Small intestine (tissue), 7 donors: Measurements from ENCODE around the gene RIMBP2. TPM values are rescaled to one million over a fixed set of nuclear protein-coding genes. Genes with fewer than 3 reads are reported as not detected.

Experiments
- DNase-seq, 2 donors: peaks; one replicate each; pipeline versions ENCODE4 v3.0.0 to v3.0.0-alpha.2; 2013
- FAIRE-seq: peaks from 2 replicates; lab custom pipeline; 2012; peaks lifted over from hg19 to GRCh38; lab: Jason Lieb, UNC
- H3K27ac ChIP-seq, 3 donors: one replicate each; pipeline ENCODE4 v1.5.1; 2013; ENCODE audit warnings: low read length in 2 of 3, mild to moderate bottlenecking in 2 of 3, control low read depth in 1 of 3, inconsistent platforms in 1 of 3, low read depth in 1 of 3, moderate library complexity in 1 of 3
- H3K27me3 ChIP-seq, 3 donors: one replicate each; pipeline ENCODE4 v1.6.1; 2013; ENCODE audit warnings: low read length in 3 of 3, inconsistent platforms in 1 of 3; ENCODE audit not compliant: control insufficient read depth in 3 of 3, insufficient read depth in 3 of 3
- H3K36me3 ChIP-seq, 3 donors: one replicate each; pipeline ENCODE4 v1.6.1; 2013; ENCODE audit warnings: low read length in 3 of 3, inconsistent platforms in 1 of 3, low read depth in 1 of 3, mild to moderate bottlenecking in 1 of 3, moderate library complexity in 1 of 3; ENCODE audit not compliant: control insufficient read depth in 3 of 3, insufficient read depth in 2 of 3
- H3K4me1 ChIP-seq, 3 donors: one replicate each; pipeline ENCODE4 v1.6.1; 2013; ENCODE audit warnings: low read length in 2 of 3, inconsistent platforms in 1 of 3, low read depth in 1 of 3, mild to moderate bottlenecking in 1 of 3, moderate library complexity in 1 of 3; ENCODE audit not compliant: control insufficient read depth in 3 of 3, insufficient read depth in 2 of 3
- H3K4me3 ChIP-seq, 3 donors: one replicate each; pipeline ENCODE4 v1.5.1; 2013; ENCODE audit warnings: low read length in 3 of 3, control low read depth in 1 of 3, inconsistent platforms in 1 of 3, low read depth in 1 of 3, mild to moderate bottlenecking in 1 of 3, moderate library complexity in 1 of 3
- H3K9me3 ChIP-seq, 2 donors: one replicate each; pipeline ENCODE4 v1.6.1; 2013; ENCODE audit warnings: low read depth in 1 of 2, low read length in 1 of 2; ENCODE audit not compliant: control insufficient read depth in 2 of 2, insufficient read depth in 1 of 2
- WGBS, 3 donors: extraction: QIAGEN DNeasy Blood & Tissue Kit; methylation state at CpG; one replicate each; pipeline ENCODE4 v1.1.7; 2013; 5-methylcytosine and 5-hydroxymethylcytosine counted together
- polyA plus RNA-seq, 4 donors: library from polyadenylated mRNA; stranded (reverse) in 3 of 4; unstranded in 1 of 4; fragments of 200-250 nt in 3 of 4; fragments of 120-200 nt in 1 of 4; gene quantifications; one replicate each; pipeline versions ENCODE4 v1.2.1 to v1.2.3, GENCODE V29; 2013
- donor health status: healthy with polysubstance abuse.
- donor health status: control.
- donor health status: control.
- donor health status: Bipolar disorder and iron deficiency.
- donor health status: healthy.

The RIMBP2 gene
- polyA plus RNA-seq, 4 donors = 0.22 to 12.2 (median 2.3) TPM

DNA sequence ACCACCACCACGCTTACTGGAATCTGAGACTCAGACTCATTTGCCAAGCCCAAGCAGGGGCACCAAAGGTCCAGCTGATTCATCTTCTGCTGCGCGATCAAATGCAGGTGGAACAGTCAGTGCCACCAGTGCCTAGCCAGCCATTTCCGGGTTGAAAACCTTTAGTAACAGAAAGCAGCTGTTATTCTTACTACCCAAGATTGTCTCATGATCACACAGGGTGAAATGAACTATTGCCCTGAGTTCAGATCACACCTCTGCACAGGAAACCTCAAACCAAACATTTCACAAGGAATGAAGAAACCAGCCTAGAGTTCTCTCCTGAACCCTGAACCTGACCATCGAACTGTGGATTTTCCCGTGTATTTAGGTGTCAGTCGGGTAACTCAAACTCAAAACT lies 88.9 kb downstream of the RIMBP2 start:
- Histone ChIP-seq H3K27ac (no peak overlapping the region), H3K4me1 (no peaks in the 10 kb centered on the region), H3K9me3 (peaks cover 0 to 8% of the 10 kb centered on the region in 2 donors), H3K27me3 (peaks cover 0 to 2% (median 0%) of the 10 kb centered on the region in 3 donors), H3K36me3 (no peaks in the 10 kb centered on the region), H3K4me3 (no peak overlapping the region)
- WGBS, 3 donors = 89 to 92% (median 91%) methylated on average over 7 of the region's 7 CpGs
- no peak for FAIRE-seq
- DNase-seq = no peak

DNA sequence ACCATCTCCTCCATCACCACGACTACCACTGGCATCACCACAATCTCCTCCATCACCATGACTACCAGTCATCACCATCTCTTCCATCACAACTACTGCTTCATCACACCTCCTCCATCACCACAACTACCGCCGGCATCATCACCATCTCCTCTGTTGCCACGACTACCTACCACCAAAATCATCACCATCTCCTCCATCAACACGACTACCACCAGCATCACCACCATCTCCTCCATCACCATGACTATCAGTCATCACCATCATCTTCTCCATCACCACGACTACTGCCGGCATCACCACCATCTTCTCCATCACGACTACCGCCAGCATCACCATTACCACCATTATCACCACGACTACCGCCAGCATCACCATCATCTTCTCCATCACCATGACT lies 89.5 kb downstream of the RIMBP2 start:
- Histone ChIP-seq H3K4me3 (no peak overlapping the region), H3K27me3 (peaks cover 0 to 2% (median 0%) of the 10 kb centered on the region in 3 donors), H3K9me3 (peaks cover 0 to 14% of the 10 kb centered on the region in 2 donors), H3K27ac (no peak overlapping the region), H3K4me1 (no peaks in the 10 kb centered on the region), H3K36me3 (no peaks in the 10 kb centered on the region)
- FAIRE-seq = no peak
- no peak for DNase-seq
- 78 to 86% (median 79%) methylated on average over 11 of the region's 11 CpGs for WGBS, 3 donors

- FAIRE-seq (no peak), DNase-seq (no peak)
- Histone ChIP-seq H3K9me3 (peaks cover 0 to 22% of the 10 kb centered on the region in 2 donors), H3K27me3 (no peaks in the 10 kb centered on the region), H3K27ac (no peak overlapping the region), H3K36me3 (no peaks in the 10 kb centered on the region), H3K4me1 (no peaks in the 10 kb centered on the region), H3K4me3 (no peak overlapping the region)
- whole genome bisulfite sequencing, 3 donors = 42 to 49% (median 44%) methylated on average over 5 of the region's 5 CpGs
Observed at GRCh38 chr12:130625201-130625600, 90.9 kb downstream of the RIMBP2 start.

GRCh38 chr12:130622803-130623202 lies 93.3 kb downstream of the RIMBP2 start:
- no peaks in the 10 kb centered on the region for H3K4me1 ChIP-seq
- no peaks in the 10 kb centered on the region for H3K27me3 ChIP-seq
- FAIRE-seq = no peak
- H3K4me3 ChIP-seq = no peak overlapping the region
- peaks cover 0 to 22% of the 10 kb centered on the region in 2 donors for H3K9me3 ChIP-seq
- 10 to 49% (median 17%) methylated on average over 3 of the region's 3 CpGs for WGBS, 3 donors
- no peak overlapping the region for H3K27ac ChIP-seq
- DNase-seq = peak in 1 of 2 donors; percentile 27
- H3K36me3 ChIP-seq = no peaks in the 10 kb centered on the region

GRCh38 chr12:130621696-130622298 lies 94.3 kb downstream of the RIMBP2 start:
- 89 to 92% (median 91%) methylated on average over 13 of the region's 13 CpGs for WGBS, 3 donors
- H3K27ac ChIP-seq = peak overlapping the region in 1 of 3 donors; percentile 38
- no peaks in the 10 kb centered on the region for H3K27me3 ChIP-seq
- no peaks in the 10 kb centered on the region for H3K4me1 ChIP-seq
- FAIRE-seq (no peak), DNase-seq (no peak)
- H3K4me3 ChIP-seq = no peak overlapping the region
- peaks cover 0 to 22% of the 10 kb centered on the region in 2 donors for H3K9me3 ChIP-seq
- H3K36me3 ChIP-seq = no peaks in the 10 kb centered on the region

GRCh38 chr12:130620756-130621155 lies 95.3 kb downstream of the RIMBP2 start:
- no peak for DNase-seq
- H3K36me3 ChIP-seq = no peaks in the 10 kb centered on the region
- no peak for FAIRE-seq
- H3K9me3 ChIP-seq = peaks cover 0 to 22% of the 10 kb centered on the region in 2 donors
- H3K27me3 ChIP-seq = no peaks in the 10 kb centered on the region
- no peaks in the 10 kb centered on the region for H3K4me1 ChIP-seq
- peak overlapping the region in 1 of 3 donors; percentile 33 for H3K27ac ChIP-seq
- H3K4me3 ChIP-seq = no peak overlapping the region
- WGBS, 3 donors = 79 to 89% (median 84%) methylated on average over 6 of the region's 6 CpGs

DNA sequence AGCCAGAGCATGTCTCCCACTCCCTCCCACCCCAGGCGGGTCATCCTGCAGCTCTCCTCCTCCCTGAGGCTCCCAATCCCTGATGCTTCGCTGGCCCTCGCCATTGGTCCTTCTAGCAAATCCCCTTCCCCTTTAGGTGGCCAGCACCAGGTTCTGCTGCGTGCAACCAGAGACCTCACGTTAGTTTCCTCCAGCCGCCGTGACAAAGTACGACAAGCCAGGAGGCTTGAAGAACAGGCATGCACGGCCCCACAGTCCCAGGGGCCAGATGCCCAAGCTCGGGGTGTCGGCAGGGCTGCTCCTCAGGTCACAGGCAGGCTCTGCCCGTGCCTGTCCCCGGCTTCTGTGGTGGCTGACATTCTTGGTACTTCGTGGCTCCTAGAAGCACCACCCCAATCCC lies 95.8 kb downstream of the RIMBP2 start:
- no peak for FAIRE-seq
- Histone ChIP-seq H3K9me3 (peaks cover 0 to 22% of the 10 kb centered on the region in 2 donors), H3K27ac (no peak overlapping the region), H3K4me3 (no peak overlapping the region), H3K36me3 (no peaks in the 10 kb centered on the region), H3K27me3 (no peaks in the 10 kb centered on the region), H3K4me1 (no peaks in the 10 kb centered on the region)
- 88% methylated on average over 14 of the region's 14 CpGs for WGBS, 3 donors
- no peak for DNase-seq

DNA sequence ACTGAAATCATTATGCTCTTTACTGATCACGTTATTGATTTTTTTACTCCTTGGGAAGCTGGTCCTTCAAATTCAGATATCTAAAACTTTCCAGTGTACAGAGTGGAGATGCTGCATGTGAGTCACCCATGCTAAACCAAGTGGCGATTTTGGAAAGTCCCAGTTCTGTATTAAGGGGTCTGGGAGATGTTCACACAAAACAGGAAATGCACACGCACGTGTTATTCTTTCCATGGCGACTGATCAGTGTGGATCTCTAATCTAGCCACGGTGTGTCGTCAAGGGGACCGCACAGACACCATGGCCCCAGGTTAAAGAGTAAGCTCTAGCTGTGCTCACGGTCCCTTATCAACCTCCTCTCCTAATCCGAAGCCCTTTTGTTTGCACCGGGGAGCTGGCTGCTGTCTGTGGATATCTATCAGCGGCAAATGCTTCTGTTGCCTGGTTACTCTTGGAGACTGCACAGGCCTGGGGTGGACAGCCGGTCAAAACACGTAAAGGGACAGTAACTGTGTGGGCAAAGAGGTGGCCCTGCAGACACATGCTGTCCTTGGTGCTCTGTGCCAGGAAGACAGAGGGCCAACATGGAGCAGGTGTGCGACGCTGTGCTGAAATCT lies 96.6 kb downstream of the RIMBP2 start:
- no peaks in the 10 kb centered on the region for H3K27me3 ChIP-seq
- H3K27ac ChIP-seq = peak overlapping the region in 1 of 3 donors; percentile 16
- DNase-seq = peak; percentile 10 to 25
- H3K9me3 ChIP-seq = peaks cover 0 to 22% of the 10 kb centered on the region in 2 donors
- FAIRE-seq = no peak
- H3K36me3 ChIP-seq = no peaks in the 10 kb centered on the region
- no peaks in the 10 kb centered on the region for H3K4me1 ChIP-seq
- no peak overlapping the region for H3K4me3 ChIP-seq
- 46 to 66% (median 59%) methylated on average over 16 of the region's 16 CpGs for WGBS, 3 donors
